K562 (cell line): ENCODE data around the gene KLK10. TPM values are rescaled to one million over a fixed set of nuclear protein-coding genes. Genes with fewer than 3 reads are reported as not detected.

Experiments used
- CCNT2 ChIP-seq: IDR thresholded peaks from 2 replicates; pipeline ENCODE4 v1.6.1; 2011; ENCODE audit warnings: borderline replicate concordance, low read depth, mild to moderate bottlenecking, moderate library complexity, mixed read lengths, low read length; ENCODE audit not compliant: insufficient read length; ENCODE audit errors: extremely low read depth
- CREB1 ChIP-seq, 2 experiments: sonication (generic) in 1 of 2; formaldehyde crosslinking in 1 of 2; IDR thresholded peaks; 2 replicates each; pipeline versions ENCODE4 v1.6.1 to v1.8.0; 2012 to 2022; ENCODE audit warnings: inconsistent platforms in 1 of 2, mild to moderate bottlenecking in 1 of 2, missing genetic modification reagents in 1 of 2, moderate library complexity in 1 of 2
- CREB3L1 ChIP-seq: fragments of 450-650 bp; IDR thresholded peaks from 2 replicates; pipeline ENCODE4 v1.6.1; 2014; ENCODE audit warnings: low read depth, mild to moderate bottlenecking, moderate library complexity, borderline replicate concordance
- DDX20 ChIP-seq: fragments of 450-650 bp; IDR thresholded peaks from 2 replicates; pipeline ENCODE4 v1.6.1; 2016; ENCODE audit warnings: missing genetic modification characterization, low read depth, mild to moderate bottlenecking, missing compliant biosample characterization, moderate library complexity
- E4F1 ChIP-seq: fragments of 250-450 bp; sonication (Bioruptor Pico); IDR thresholded peaks from 2 replicates; pipeline ENCODE4 v1.5.0; 2021; ENCODE audit warnings: mild to moderate bottlenecking, borderline replicate concordance
- HMGN3 ChIP-seq: IDR thresholded peaks from 2 replicates; pipeline ENCODE4 v1.6.1; 2011; ENCODE audit warnings: borderline replicate concordance, low read depth, mild to moderate bottlenecking, mixed read lengths, low read length; ENCODE audit not compliant: insufficient read length; ENCODE audit errors: extremely low read depth
- MBD2 ChIP-seq: sonication (generic); IDR thresholded peaks from 2 replicates; pipeline ENCODE4 v1.6.1; 2016; ENCODE audit warnings: low read depth, borderline replicate concordance
- MEIS2 ChIP-seq: fragments of 450-650 bp; IDR thresholded peaks from 2 replicates; pipeline ENCODE4 v1.6.1; 2014; ENCODE audit warnings: mild to moderate bottlenecking; ENCODE audit not compliant: partially characterized antibody
- NBN ChIP-seq: fragments of 450-650 bp; IDR thresholded peaks from 2 replicates; pipeline ENCODE4 v1.6.1; 2016; ENCODE audit warnings: low read depth, mild to moderate bottlenecking
- NR1H2 ChIP-seq: sonication (generic); formaldehyde crosslinking; IDR thresholded peaks from 2 replicates; pipeline ENCODE4 v1.4.0; 2020; ENCODE audit warnings: mild to moderate bottlenecking, missing genetic modification reagents
- PTBP1 ChIP-seq: fragments of 200-400 bp; formaldehyde crosslinking; IDR thresholded peaks from 2 replicates; pipeline ENCODE4 v1.6.1; 2017; ENCODE audit warnings: low read depth, low read length
- RAD51 ChIP-seq: fragments of 450-650 bp; IDR thresholded peaks from 2 replicates; pipeline ENCODE4 v1.7.1; 2016; ENCODE audit warnings: low read depth, mild to moderate bottlenecking, borderline replicate concordance
- RBFOX2 ChIP-seq: fragments of 200-400 bp; formaldehyde crosslinking; IDR thresholded peaks from 2 replicates; pipeline ENCODE4 v1.6.1; 2017; ENCODE audit warnings: low read depth, mild to moderate bottlenecking, low read length, moderate library complexity
- RFX5 ChIP-seq: IDR thresholded peaks from 2 replicates; pipeline ENCODE4 v1.6.1; 2011; ENCODE audit warnings: low read depth, mild to moderate bottlenecking, improper control_type of control experiment, low read length
- SMARCA5 ChIP-seq: fragments of 450-650 bp; IDR thresholded peaks from 2 replicates; pipeline ENCODE4 v1.6.1; 2016
- TOE1 ChIP-seq, 2 experiments: fragments of 450-650 bp in 1 of 2; sonication (generic) in 1 of 2; formaldehyde crosslinking in 1 of 2; IDR thresholded peaks; 2 replicates each; pipeline versions ENCODE4 v1.7.1 to v1.8.0; 2016 to 2022; ENCODE audit warnings: borderline replicate concordance in 2 of 2, mild to moderate bottlenecking in 2 of 2, antibody characterized with exemption in 1 of 2, inconsistent platforms in 1 of 2, low read depth in 1 of 2, missing genetic modification reagents in 1 of 2, moderate library complexity in 1 of 2
- ZC3H4 ChIP-seq: sonication (generic); formaldehyde crosslinking; IDR thresholded peaks from 2 replicates; pipeline ENCODE4 v1.9.0; 2021; ENCODE audit warnings: missing genetic modification reagents, borderline replicate concordance
- ZKSCAN3 ChIP-seq: fragments of 250-450 bp; sonication (Bioruptor Pico); IDR thresholded peaks from 2 replicates; pipeline ENCODE4 v1.4.0; 2020
- polyA plus RNA-seq, 8 experiments: library from polyadenylated mRNA; depleted of rRNA in 4 of 8; stranded (reverse) in 5 of 8; unstranded in 3 of 8; fragments of >200 nt; fragmentation: Nextera tagmentation in 2 of 8; fragmentation: Illumina TruSeq in 1 of 8; extraction: Ambion mirVana in 2 of 8; extraction: Trizol in 1 of 8; gene quantifications; 2 replicates each; pipeline versions ENCODE4 v1.2.1 to v1.2.3, GENCODE V29; 2011 to 2014; ENCODE audit warnings: inconsistent platforms in 1 of 8, missing spikeins in 1 of 8
- total RNA-seq, 7 experiments: library from RNA; depleted of rRNA in 6 of 7; stranded (reverse); fragments of >200 nt in 6 of 7; fragmentation: Illumina TruSeq in 2 of 7; extraction: Trizol in 2 of 7; gene quantifications; 2 replicates each; pipeline versions ENCODE4 v1.2.1 to v1.2.3, GENCODE V29; 2011 to 2021; ENCODE audit warnings: low replicate concordance in 1 of 7
- TF ChIP-seq, protein P1 (sequence below): fragments of 450-650 bp; IDR thresholded peaks from 2 replicates; pipeline ENCODE4 v1.6.1; 2018; ENCODE audit not compliant: partially characterized antibody

The KLK10 gene
- total and polyA plus RNA-seq, 9 of the 15 experiments (the other 6 are each of a cell fraction or from before 2014, with no cell fraction given) = 0.11 TPM; not detected in 8

DNA sequence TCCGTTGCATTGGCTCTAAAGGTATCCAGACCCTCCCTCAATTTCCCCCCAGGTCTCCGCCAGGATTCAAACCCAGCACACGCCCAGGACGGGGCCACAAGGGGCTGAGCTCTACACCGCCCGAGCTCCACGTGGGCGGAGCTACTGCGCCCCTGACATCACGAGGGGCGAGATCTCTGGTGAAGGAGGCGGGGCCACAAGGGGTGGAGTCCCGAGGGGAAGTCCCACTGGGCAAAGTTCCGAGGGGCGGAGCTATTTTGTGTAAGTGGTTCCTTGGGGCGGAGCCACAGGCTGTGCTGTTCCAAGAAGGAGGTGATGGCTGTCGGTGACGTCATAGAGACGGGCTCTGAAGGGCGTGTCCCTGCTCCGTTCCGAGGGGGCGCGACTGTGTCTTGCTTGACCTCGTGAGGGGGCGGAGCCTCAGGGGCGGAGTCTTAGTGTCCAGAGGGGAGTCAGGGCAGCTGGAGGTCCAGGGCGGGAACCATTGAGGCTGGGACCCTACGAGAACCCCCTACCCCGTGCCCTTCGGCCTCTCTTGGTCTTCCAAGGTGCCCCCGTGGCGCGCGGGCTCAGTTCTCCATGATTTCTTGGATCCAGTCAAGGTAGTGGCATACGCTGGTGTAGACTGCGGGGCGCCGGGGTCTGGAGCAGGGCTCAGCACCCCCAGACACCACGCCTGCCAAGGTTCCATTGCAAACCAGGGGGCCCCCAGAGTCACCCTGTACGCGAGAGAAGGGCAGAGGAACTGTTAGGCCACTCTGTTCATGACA lies 16.8 kb downstream of the KLK10 start (continued):
- TF ChIP-seq, protein P1, sequence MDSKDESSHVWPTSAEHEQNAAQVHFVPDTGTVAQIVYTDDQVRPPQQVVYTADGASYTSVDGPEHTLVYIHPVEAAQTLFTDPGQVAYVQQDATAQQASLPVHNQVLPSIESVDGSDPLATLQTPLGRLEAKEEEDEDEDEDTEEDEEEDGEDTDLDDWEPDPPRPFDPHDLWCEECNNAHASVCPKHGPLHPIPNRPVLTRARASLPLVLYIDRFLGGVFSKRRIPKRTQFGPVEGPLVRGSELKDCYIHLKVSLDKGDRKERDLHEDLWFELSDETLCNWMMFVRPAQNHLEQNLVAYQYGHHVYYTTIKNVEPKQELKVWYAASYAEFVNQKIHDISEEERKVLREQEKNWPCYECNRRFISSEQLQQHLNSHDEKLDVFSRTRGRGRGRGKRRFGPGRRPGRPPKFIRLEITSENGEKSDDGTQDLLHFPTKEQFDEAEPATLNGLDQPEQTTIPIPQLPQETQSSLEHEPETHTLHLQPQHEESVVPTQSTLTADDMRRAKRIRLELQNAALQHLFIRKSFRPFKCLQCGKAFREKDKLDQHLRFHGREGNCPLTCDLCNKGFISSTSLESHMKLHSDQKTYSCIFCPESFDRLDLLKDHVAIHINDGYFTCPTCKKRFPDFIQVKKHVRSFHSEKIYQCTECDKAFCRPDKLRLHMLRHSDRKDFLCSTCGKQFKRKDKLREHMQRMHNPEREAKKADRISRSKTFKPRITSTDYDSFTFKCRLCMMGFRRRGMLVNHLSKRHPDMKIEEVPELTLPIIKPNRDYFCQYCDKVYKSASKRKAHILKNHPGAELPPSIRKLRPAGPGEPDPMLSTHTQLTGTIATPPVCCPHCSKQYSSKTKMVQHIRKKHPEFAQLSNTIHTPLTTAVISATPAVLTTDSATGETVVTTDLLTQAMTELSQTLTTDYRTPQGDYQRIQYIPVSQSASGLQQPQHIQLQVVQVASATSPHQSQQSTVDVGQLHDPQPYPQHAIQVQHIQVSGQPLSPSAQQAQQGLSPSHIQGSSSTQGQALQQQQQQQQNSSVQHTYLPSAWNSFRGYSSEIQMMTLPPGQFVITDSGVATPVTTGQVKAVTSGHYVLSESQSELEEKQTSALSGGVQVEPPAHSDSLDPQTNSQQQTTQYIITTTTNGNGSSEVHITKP = peak; percentile 4
- TF ChIP-seq RFX5 = peak; percentile 41; the same call in 1 of the 2 replicates
- TF ChIP-seq ZKSCAN3 = no peak
- peak; percentile 63; the same call in 1 of the 2 replicates for TF ChIP-seq TOE1 (IDR thresholded peaks at IDR 0.05; ENCODE audit: borderline replicate concordance)
- TF ChIP-seq TOE1 (CRISPR knock-in tag; IDR thresholded peaks at IDR 0.05; ENCODE audit: borderline replicate concordance, low read depth) = no peak
- peak; percentile 96 for TF ChIP-seq NBN
- peak; percentile 71; the same call in 1 of the 2 replicates for TF ChIP-seq RAD51
- TF ChIP-seq HMGN3 = peak; percentile 21
- TF ChIP-seq NR1H2 = no peak
- TF ChIP-seq RBFOX2 = peak; percentile 53
- TF ChIP-seq MBD2 = no peak
- TF ChIP-seq ZC3H4 (CRISPR knock-in tag) = no peak
- no peak for TF ChIP-seq E4F1 (CRISPR knock-in tag)
- no peak for TF ChIP-seq DDX20 (tag)
- no peak for TF ChIP-seq PTBP1
- TF ChIP-seq CCNT2 = peak; percentile 34
- peak; percentile 37 for TF ChIP-seq MEIS2
- peak; percentile 87 for TF ChIP-seq CREB1 (IDR thresholded peaks at IDR 0.05)
- TF ChIP-seq CREB1 (CRISPR knock-in tag; IDR thresholded peaks at IDR 0.05) = peak; percentile 91
- TF ChIP-seq SMARCA5 = no peak
- no peak for TF ChIP-seq CREB3L1
